HCT116 (cell line): ENCODE data around the gene RGMB.

Experiments used
- ATF3 ChIP-seq: IDR thresholded peaks from 2 replicates; pipeline ENCODE4 v1.6.1; 2012
- CEBPB ChIP-seq: IDR thresholded peaks from 2 replicates; pipeline ENCODE4 v1.6.1; 2012; ENCODE audit warnings: low read depth
- CTCF ChIP-seq, 3 experiments: fragments of 200-600 bp in 1 of 3; sonication (generic) in 1 of 3; IDR thresholded peaks in 2 of 3; conservative IDR thresholded peaks in 1 of 3; 2 replicates each; pipeline ENCODE4 v1.5.1; 2012 to 2017; ENCODE audit warnings: low read depth in 2 of 3, low read length in 2 of 3, antibody characterized with exemption in 1 of 3, borderline replicate concordance in 1 of 3, control low read depth in 1 of 3, mild to moderate bottlenecking in 1 of 3, mixed read lengths in 1 of 3, mixed run types in 1 of 3, moderate library complexity in 1 of 3; ENCODE audit not compliant: insufficient read depth in 1 of 3
- ELF1 ChIP-seq: IDR thresholded peaks from 2 replicates; pipeline ENCODE4 v1.6.1; 2012; ENCODE audit warnings: low read depth, borderline replicate concordance
- EZH2 ChIP-seq: fragments of 200-600 bp; sonication (generic); IDR thresholded peaks from 2 replicates; pipeline ENCODE4 v1.6.1; 2017; ENCODE audit warnings: antibody characterized with exemption, mixed run types
- JUND ChIP-seq: IDR thresholded peaks from 2 replicates; pipeline ENCODE4 v1.6.1; 2012
- POLR2A ChIP-seq: IDR thresholded peaks from 2 replicates; pipeline ENCODE4 v1.7.0; 2011; ENCODE audit warnings: borderline replicate concordance; ENCODE audit not compliant: insufficient read depth, insufficient read length; ENCODE audit errors: extremely low read depth
- POLR2AphosphoS5 ChIP-seq: IDR thresholded peaks from 2 replicates; pipeline ENCODE4 v1.6.1; 2011; ENCODE audit warnings: mild to moderate bottlenecking, low read depth, low read length, moderate library complexity
- SP1 ChIP-seq: IDR thresholded peaks from 2 replicates; pipeline ENCODE4 v1.6.1; 2012; ENCODE audit warnings: low read depth
- TCF7L2 ChIP-seq: IDR thresholded peaks from 2 replicates; pipeline ENCODE4 v1.7.0; 2011; ENCODE audit warnings: borderline replicate concordance, inconsistent platforms; ENCODE audit not compliant: insufficient read depth, insufficient read length; ENCODE audit errors: extremely low read depth
- YY1 ChIP-seq: IDR thresholded peaks from 2 replicates; pipeline ENCODE4 v1.6.1; 2011; ENCODE audit warnings: low read length, low read depth, moderate library complexity, mild to moderate bottlenecking; ENCODE audit not compliant: insufficient replicate concordance; ENCODE audit errors: extremely low read depth
- ZBTB33 ChIP-seq: IDR thresholded peaks from 2 replicates; pipeline ENCODE4 v1.6.1; 2011; ENCODE audit warnings: mild to moderate bottlenecking, low read length, moderate library complexity; ENCODE audit not compliant: insufficient replicate concordance; ENCODE audit errors: extremely low read depth
- ZFX ChIP-seq: fragments of 450-650 bp; IDR thresholded peaks from 2 replicates; pipeline ENCODE4 v1.6.1; 2017

GRCh38 chr5:98781520-98781919 lies 8.1 kb downstream of the RGMB start:
- TF ChIP-seq POLR2AphosphoS5: no peak
- TF ChIP-seq CTCF (IDR thresholded peaks at IDR 0.05 in 2 of 3, conservative IDR thresholded peaks at IDR 0.05 in 1 of 3; ENCODE audit: borderline replicate concordance in 1 of 3, insufficient read depth in 1 of 3, low read depth in 2 of 3, low read length in 2 of 3): no peak
- TF ChIP-seq EZH2: no peak
- TF ChIP-seq ATF3: no peak
- TF ChIP-seq TCF7L2: no peak
- TF ChIP-seq CEBPB: no peak
- TF ChIP-seq SP1: no peak
- TF ChIP-seq YY1: no peak
- no peak for TF ChIP-seq ZBTB33
- no peak for TF ChIP-seq ELF1
- no peak for TF ChIP-seq ZFX
- no peak for TF ChIP-seq JUND
- TF ChIP-seq POLR2A: no peak
